Activated naive CD8-positive, alpha-beta T cell (primary cell): ENCODE measurements around the gene RAD9A.

Source experiments
- H3K27ac Mint-ChIP-seq: one replicate; pipeline ENCODE4 v1.8.0; 2021; ENCODE audit warnings: mixed read lengths
- H3K27me3 Mint-ChIP-seq: one replicate; pipeline ENCODE4 v1.8.0; 2021; ENCODE audit warnings: mixed read lengths
- H3K36me3 Mint-ChIP-seq: one replicate; pipeline ENCODE4 v1.8.0; 2021; ENCODE audit warnings: mixed read lengths
- H3K4me1 Mint-ChIP-seq: one replicate; pipeline ENCODE4 v1.8.0; 2021; ENCODE audit warnings: low read depth, mixed read lengths
- H3K4me3 Mint-ChIP-seq: one replicate; pipeline ENCODE4 v1.8.0; 2021; ENCODE audit warnings: mild to moderate bottlenecking, mixed read lengths
- H3K9me3 Mint-ChIP-seq: one replicate; pipeline ENCODE4 v1.8.0; 2021; ENCODE audit warnings: low read depth, mixed read lengths

Gene RAD9A

GRCh38 chr11:67368621-67369020 lies 23.2 kb upstream of the RAD9A start:
- peaks cover 52% of the 10 kb centered on the region for H3K4me1 Mint-ChIP-seq
- H3K27ac Mint-ChIP-seq = no peak overlapping the region
- no peak overlapping the region for H3K4me3 Mint-ChIP-seq
- no peaks in the 10 kb centered on the region for H3K27me3 Mint-ChIP-seq
- no peaks in the 10 kb centered on the region for H3K36me3 Mint-ChIP-seq
- H3K9me3 Mint-ChIP-seq = no peaks in the 10 kb centered on the region

GRCh38 chr11:67369275-67369674 lies 22.5 kb upstream of the RAD9A start:
- H3K36me3 Mint-ChIP-seq = no peaks in the 10 kb centered on the region
- no peaks in the 10 kb centered on the region for H3K9me3 Mint-ChIP-seq
- H3K4me3 Mint-ChIP-seq = no peak overlapping the region
- H3K27me3 Mint-ChIP-seq = no peaks in the 10 kb centered on the region
- H3K4me1 Mint-ChIP-seq = peaks cover 50% of the 10 kb centered on the region
- H3K27ac Mint-ChIP-seq = no peak overlapping the region

GRCh38 chr11:67369801-67370284 lies 21.9 kb upstream of the RAD9A start:
- Mint-ChIP-seq H3K36me3 (no peaks in the 10 kb centered on the region), H3K4me1 (peaks cover 50% of the 10 kb centered on the region), H3K4me3 (no peak overlapping the region), H3K27me3 (no peaks in the 10 kb centered on the region), H3K27ac (no peak overlapping the region), H3K9me3 (no peaks in the 10 kb centered on the region)

- Mint-ChIP-seq H3K36me3 (no peaks in the 10 kb centered on the region), H3K27ac (no peak overlapping the region), H3K4me3 (peak overlapping the region; percentile 61), H3K9me3 (no peaks in the 10 kb centered on the region), H3K4me1 (peaks cover 47% of the 10 kb centered on the region), H3K27me3 (no peaks in the 10 kb centered on the region)
Observed at GRCh38 chr11:67370351-67371076, 21.3 kb upstream of the RAD9A start.

GRCh38 chr11:67371189-67371910 lies 20.4 kb upstream of the RAD9A start:
- peak overlapping the region; percentile 82 for H3K4me3 Mint-ChIP-seq
- H3K27ac Mint-ChIP-seq = no peak overlapping the region
- peaks cover 41% of the 10 kb centered on the region for H3K4me1 Mint-ChIP-seq
- no peaks in the 10 kb centered on the region for H3K27me3 Mint-ChIP-seq
- no peaks in the 10 kb centered on the region for H3K9me3 Mint-ChIP-seq
- no peaks in the 10 kb centered on the region for H3K36me3 Mint-ChIP-seq

- Mint-ChIP-seq H3K27me3 (no peaks in the 10 kb centered on the region), H3K27ac (peak overlapping the region; percentile 19), H3K4me1 (peaks cover 41% of the 10 kb centered on the region), H3K9me3 (no peaks in the 10 kb centered on the region), H3K4me3 (peak overlapping the region; percentile 82), H3K36me3 (no peaks in the 10 kb centered on the region)
Observed at GRCh38 chr11:67371911-67372320, 19.9 kb upstream of the RAD9A start.

GRCh38 chr11:67372321-67372992 lies 19.3 kb upstream of the RAD9A start:
- no peak overlapping the region for H3K4me3 Mint-ChIP-seq
- no peaks in the 10 kb centered on the region for H3K27me3 Mint-ChIP-seq
- no peaks in the 10 kb centered on the region for H3K36me3 Mint-ChIP-seq
- no peak overlapping the region for H3K27ac Mint-ChIP-seq
- H3K4me1 Mint-ChIP-seq = peaks cover 41% of the 10 kb centered on the region
- no peaks in the 10 kb centered on the region for H3K9me3 Mint-ChIP-seq

GRCh38 chr11:67372993-67373647 lies 18.7 kb upstream of the RAD9A start, which contains the start of gene CLCF1:
Gene CLCF1 (minus strand): TSS chr11:67373598. CDS start chr11:67373539, 59 bp downstream.
- H3K4me1 Mint-ChIP-seq = peaks cover 37% of the 10 kb centered on the region

GRCh38 chr11:67373648-67374570 lies 17.9 kb upstream of the RAD9A start:
- H3K27me3 Mint-ChIP-seq = no peaks in the 10 kb centered on the region
- peaks cover 31% of the 10 kb centered on the region for H3K4me1 Mint-ChIP-seq
- peak overlapping the region; percentile 16 for H3K27ac Mint-ChIP-seq
- H3K9me3 Mint-ChIP-seq = no peaks in the 10 kb centered on the region
- peak overlapping the region; percentile 89 for H3K4me3 Mint-ChIP-seq
- H3K36me3 Mint-ChIP-seq = no peaks in the 10 kb centered on the region

More at GRCh38 chr11:67372993-67373647, 18.7 kb upstream of the RAD9A start, which contains the start of gene CLCF1:
- H3K4me3 Mint-ChIP-seq = peak within 1 kb of the TSS; percentile 89
- H3K36me3 Mint-ChIP-seq = no peaks in the 10 kb centered on the region
- peak within 1 kb of the TSS; percentile 16 for H3K27ac Mint-ChIP-seq
- no peaks in the 10 kb centered on the region for H3K9me3 Mint-ChIP-seq
- H3K27me3 Mint-ChIP-seq = no peaks in the 10 kb centered on the region

GRCh38 chr11:67374571-67375281 lies 17.1 kb upstream of the RAD9A start:
- Mint-ChIP-seq H3K4me1 (peaks cover 30% of the 10 kb centered on the region), H3K9me3 (no peaks in the 10 kb centered on the region), H3K36me3 (no peaks in the 10 kb centered on the region), H3K4me3 (peak overlapping the region; percentile 89), H3K27ac (no peak overlapping the region), H3K27me3 (no peaks in the 10 kb centered on the region)

GRCh38 chr11:67375320-67376055 lies 16.3 kb upstream of the RAD9A start:
- no peak overlapping the region for H3K27ac Mint-ChIP-seq

GRCh38 chr11:67376063-67376820 lies 15.5 kb upstream of the RAD9A start:
- no peak overlapping the region for H3K4me3 Mint-ChIP-seq
- H3K27me3 Mint-ChIP-seq = no peaks in the 10 kb centered on the region
- H3K27ac Mint-ChIP-seq = no peak overlapping the region
- H3K9me3 Mint-ChIP-seq = no peaks in the 10 kb centered on the region
- H3K4me1 Mint-ChIP-seq = peaks cover 23% of the 10 kb centered on the region
- H3K36me3 Mint-ChIP-seq = no peaks in the 10 kb centered on the region

More at GRCh38 chr11:67375320-67376055, 16.3 kb upstream of the RAD9A start:
- no peaks in the 10 kb centered on the region for H3K27me3 Mint-ChIP-seq
- peaks cover 28% of the 10 kb centered on the region for H3K4me1 Mint-ChIP-seq
- no peaks in the 10 kb centered on the region for H3K9me3 Mint-ChIP-seq
- no peak overlapping the region for H3K4me3 Mint-ChIP-seq
- H3K36me3 Mint-ChIP-seq = no peaks in the 10 kb centered on the region
